IMR-90 (cell line): Measurements from ENCODE around the gene GATA5. TPM values are rescaled to one million over a fixed set of nuclear protein-coding genes. Genes with fewer than 3 reads are reported as not detected.

ENCODE experiments used
- ATAC-seq: fragments of 200-7000 bp; cut with Tn5 transposase; 2 replicates; pipeline ENCODE4 v1.9.1; 2020; ENCODE audit warnings: low read depth, mild to moderate bottlenecking, moderate library complexity
- BruUV-seq: library from RNA; stranded (reverse); fragments of 400-500 nt; replicated peaks from 2 replicates; lab custom pipeline; 2021; lab: Mats Ljungman, UMichigan
- CTCF ChIA-PET: fragments of 300-600 bp; formaldehyde crosslinking; extraction: SDS; loops from one replicate; lab custom pipeline; 2021; ENCODE audit warnings: antibody characterized with exemption; lab: Yijun Ruan, JAX
- POLR2A ChIA-PET: fragments of 300-600 bp; sonication (Branson Sonifier 250); formaldehyde crosslinking; loops from one replicate; lab custom pipeline; 2022; ENCODE audit warnings: antibody characterized with exemption; ENCODE audit not compliant: unreplicated experiment; lab: Charles Lee
- DNase-seq: peaks from one replicate; pipeline ENCODE4 v3.0.0; 2013
- H2AFZ ChIP-seq: replicated peaks from 2 replicates; pipeline ENCODE3; 2013; ENCODE audit warnings: low read length, mild to moderate bottlenecking; ENCODE audit not compliant: poor library complexity
- H2AK5ac ChIP-seq: 2 replicates; pipeline ENCODE4 v1.6.1; 2013; ENCODE audit warnings: low read depth, low read length, inconsistent platforms
- H2AK9ac ChIP-seq: replicated peaks from 2 replicates; pipeline ENCODE3; 2013; ENCODE audit warnings: mild to moderate bottlenecking, low read depth, low read length, moderate library complexity; ENCODE audit not compliant: poor library complexity
- H2BK120ac ChIP-seq: 2 replicates; pipeline ENCODE4 v1.6.1; 2013; ENCODE audit warnings: low read depth, low read length, inconsistent platforms
- H2BK15ac ChIP-seq: 3 replicates; pipeline ENCODE4 v1.6.1; 2013; ENCODE audit warnings: low read depth, low read length, inconsistent platforms
- H2BK20ac ChIP-seq: 2 replicates; pipeline ENCODE4 v1.6.1; 2013; ENCODE audit warnings: low read depth, mild to moderate bottlenecking, inconsistent platforms, low read length, moderate library complexity
- H2BK5ac ChIP-seq: 2 replicates; pipeline ENCODE4 v1.6.1; 2013; ENCODE audit warnings: mild to moderate bottlenecking, low read depth, low read length, inconsistent platforms; ENCODE audit not compliant: poor library complexity, severe bottlenecking
- H3K14ac ChIP-seq: replicated peaks from 2 replicates; pipeline ENCODE4 v1.6.1; 2013; ENCODE audit warnings: low read depth, low read length, inconsistent platforms
- H3K18ac ChIP-seq: 2 replicates; pipeline ENCODE4 v1.6.1; 2013; ENCODE audit warnings: low read depth, low read length, control low read depth
- H3K23ac ChIP-seq: 2 replicates; pipeline ENCODE4 v1.6.1; 2013; ENCODE audit warnings: low read depth, low read length, inconsistent platforms
- H3K27ac ChIP-seq: 2 replicates; pipeline ENCODE4 v1.5.1; 2013; ENCODE audit warnings: mild to moderate bottlenecking, control low read depth, low read length; ENCODE audit not compliant: insufficient read depth
- H3K27me3 ChIP-seq: 2 replicates; pipeline ENCODE4 v1.6.1; 2013; ENCODE audit warnings: low read length; ENCODE audit not compliant: control insufficient read depth, insufficient read depth
- H3K36me3 ChIP-seq: 2 replicates; pipeline ENCODE4 v1.6.1; 2013; ENCODE audit warnings: low read length, mixed read lengths; ENCODE audit not compliant: control insufficient read depth, insufficient read depth
- H3K4ac ChIP-seq: 2 replicates; pipeline ENCODE4 v1.6.1; 2013; ENCODE audit warnings: low read depth, low read length, inconsistent platforms
- H3K4me1 ChIP-seq: 2 replicates; pipeline ENCODE4 v1.6.1; 2013; ENCODE audit warnings: low read length, mixed read lengths; ENCODE audit not compliant: control insufficient read depth, insufficient read depth
- H3K4me2 ChIP-seq: 2 replicates; pipeline ENCODE4 v1.6.1; 2013; ENCODE audit warnings: low read depth, mild to moderate bottlenecking, control low read depth, low read length, moderate library complexity
- H3K4me3 ChIP-seq: 2 replicates; pipeline ENCODE4 v1.5.1; 2013; ENCODE audit warnings: low read depth, mild to moderate bottlenecking, control low read depth, low read length, moderate library complexity; ENCODE audit not compliant: insufficient read depth
- H3K56ac ChIP-seq: 2 replicates; pipeline ENCODE4 v1.6.1; 2013; ENCODE audit warnings: low read length, inconsistent platforms; ENCODE audit not compliant: insufficient read depth; ENCODE audit errors: extremely low read depth
- H3K79me1 ChIP-seq, 2 experiments: 2 replicates each; pipeline ENCODE4 v1.6.1; 2013; ENCODE audit warnings: low read length in 2 of 2, inconsistent platforms in 1 of 2, low read depth in 1 of 2
- H3K9ac ChIP-seq: 2 replicates; pipeline ENCODE4 v1.6.1; 2013; ENCODE audit warnings: low read depth, low read length, control low read depth
- H3K9me1 ChIP-seq: 2 replicates; pipeline ENCODE4 v1.6.1; 2013; ENCODE audit warnings: low read length, inconsistent platforms; ENCODE audit not compliant: insufficient read depth
- H3K9me3 ChIP-seq: 2 replicates; pipeline ENCODE4 v1.6.1; 2013; ENCODE audit warnings: low read length; ENCODE audit not compliant: control insufficient read depth, insufficient read depth
- H4K20me1 ChIP-seq: 2 replicates; pipeline ENCODE4 v1.6.1; 2013; ENCODE audit warnings: low read length, inconsistent platforms; ENCODE audit not compliant: insufficient read depth
- H4K5ac ChIP-seq: 2 replicates; pipeline ENCODE4 v1.6.1; 2013; ENCODE audit warnings: mild to moderate bottlenecking, low read depth, low read length, control low read depth
- H4K8ac ChIP-seq, 2 experiments: 2 replicates each; pipeline ENCODE4 v1.6.1; 2013; ENCODE audit warnings: low read depth in 2 of 2, low read length in 2 of 2, control low read depth in 1 of 2, inconsistent platforms in 1 of 2
- H4K91ac ChIP-seq: 2 replicates; pipeline ENCODE4 v1.6.1; 2013; ENCODE audit warnings: low read depth, low read length, inconsistent platforms; ENCODE audit not compliant: insufficient read depth
- BHLHE40 ChIP-seq: fragments of 150-350 bp; IDR thresholded peaks from 2 replicates; pipeline ENCODE4 v1.6.1; 2016; ENCODE audit warnings: mild to moderate bottlenecking, low read depth, low read length
- CEBPB ChIP-seq: IDR thresholded peaks from 2 replicates; pipeline ENCODE4 v1.6.1; 2012; ENCODE audit warnings: low read depth, low read length, improper control_type of control experiment
- CHD1 ChIP-seq: IDR thresholded peaks from 2 replicates; pipeline ENCODE4 v1.6.1; 2012; ENCODE audit warnings: low read depth, low read length, improper control_type of control experiment
- CTCF ChIP-seq: conservative IDR thresholded peaks from 2 replicates; pipeline ENCODE4 v1.5.1; 2012; ENCODE audit warnings: mild to moderate bottlenecking, low read depth, low read length, improper control_type of control experiment
- ELK1 ChIP-seq: fragments of 150-350 bp; IDR thresholded peaks from 2 replicates; pipeline ENCODE4 v1.6.1; 2016; ENCODE audit warnings: low read depth, mild to moderate bottlenecking, low read length, moderate library complexity, borderline replicate concordance
- FOS ChIP-seq: fragments of 150-350 bp; IDR thresholded peaks from 2 replicates; pipeline ENCODE4 v1.6.1; 2016; ENCODE audit warnings: low read depth, low read length
- MAFK ChIP-seq: IDR thresholded peaks from 2 replicates; pipeline ENCODE4 v1.6.1; 2012; ENCODE audit warnings: low read depth, low read length, improper control_type of control experiment
- MAZ ChIP-seq: IDR thresholded peaks from 2 replicates; pipeline ENCODE4 v1.6.1; 2012; ENCODE audit warnings: low read depth, mild to moderate bottlenecking, low read length, improper control_type of control experiment, moderate library complexity, borderline replicate concordance
- MXI1 ChIP-seq: IDR thresholded peaks from 2 replicates; pipeline ENCODE4 v1.6.1; 2012; ENCODE audit warnings: low read depth, mild to moderate bottlenecking, low read length, moderate library complexity, borderline replicate concordance
- NFE2L2 ChIP-seq: fragments of 150-350 bp; IDR thresholded peaks from 2 replicates; pipeline ENCODE4 v1.6.1; 2016; ENCODE audit warnings: low read depth, mild to moderate bottlenecking, low read length
- POLR2A ChIP-seq: IDR thresholded peaks from 2 replicates; pipeline ENCODE4 v1.6.1; 2012; ENCODE audit warnings: mild to moderate bottlenecking, low read depth, low read length
- RAD21 ChIP-seq: IDR thresholded peaks from 2 replicates; pipeline ENCODE4 v1.6.1; 2012; ENCODE audit warnings: low read length, improper control_type of control experiment
- RCOR1 ChIP-seq: IDR thresholded peaks from 2 replicates; pipeline ENCODE4 v1.6.1; 2012; ENCODE audit warnings: mild to moderate bottlenecking, low read length, improper control_type of control experiment; ENCODE audit not compliant: insufficient replicate concordance
- RFX5 ChIP-seq: IDR thresholded peaks from 2 replicates; pipeline ENCODE4 v1.8.0; 2012; ENCODE audit warnings: low read depth, mild to moderate bottlenecking, low read length, moderate library complexity
- SMC3 ChIP-seq: fragments of 150-350 bp; IDR thresholded peaks from 2 replicates; pipeline ENCODE4 v1.6.1; 2016; ENCODE audit warnings: low read depth, mild to moderate bottlenecking, antibody characterized with exemption, low read length, moderate library complexity
- USF2 ChIP-seq: fragments of 150-350 bp; IDR thresholded peaks from 2 replicates; pipeline ENCODE4 v1.6.1; 2017; ENCODE audit warnings: mild to moderate bottlenecking, antibody characterized with exemption, low read length, low read depth
- WGBS, 2 experiments: methylation state at CpG; one replicate each; pipeline versions ENCODE4 v1.1.5 to v1.1.7; 2013; ENCODE audit warnings: missing lambda C conversion rate in 2 of 2; ENCODE audit not compliant: insufficient read length in 1 of 2; ENCODE audit errors: extremely low coverage in 2 of 2; 5-methylcytosine and 5-hydroxymethylcytosine counted together
- dilution Hi-C: fragments of 300-500 bp; cut with HindIII; formaldehyde crosslinking; loops from one replicate; pipeline ENCODE4 v1.14.3; 2018; ENCODE audit warnings: low sequenced_read_pairs; ENCODE audit not compliant: unreplicated experiment
- in situ Hi-C: fragments of 300-500 bp; cut with MboI; formaldehyde crosslinking; loops from 3 replicates; pipeline ENCODE4 v1.14.3; 2019; ENCODE audit warnings: low sequenced_read_pairs, inconsistent platforms, mixed read lengths
- intact Hi-C: fragments of 100-400 bp; cut with micrococcal nuclease; formaldehyde crosslinking; loops from 2 replicates; pipeline ENCODE4 v1.10.0; 2022
- polyA plus RNA-seq, 3 experiments: library from polyadenylated mRNA; depleted of rRNA; stranded (reverse); fragments of >200 nt; gene quantifications; 2 replicates each; pipeline ENCODE4 v1.2.3, GENCODE V29; 2012; ENCODE audit warnings: low replicate concordance in 1 of 3
- total RNA-seq: library from RNA; depleted of rRNA; stranded (reverse); fragments of >200 nt; gene quantifications from 2 replicates; pipeline ENCODE4 v1.2.3, GENCODE V29; 2012

The GATA5 gene
- total and polyA plus RNA-seq, 2 of the 4 experiments (the other 2 are of a cell fraction) = not detected

- H3K9me1 ChIP-seq = no peaks in the 10 kb centered on the region; the same call in 1 of the 2 replicates
- dilution Hi-C loops = no loop called here
These were observed 37.9 kb downstream of the GATA5 start for GRCh38 chr20:62437927-62438326.

More at GRCh38 chr20:62437927-62438326, 37.9 kb downstream of the GATA5 start:
- intact Hi-C loops = no loop called here
- Histone ChIP-seq H2BK20ac (no peak overlapping the region), H3K14ac (no peak overlapping the region), H2BK15ac (no peak overlapping the region), H3K79me1 (no peaks in the 10 kb centered on the region), H3K4me3 (no peak overlapping the region), H3K36me3 (no peaks in the 10 kb centered on the region), H3K4me1 (peaks cover 8% of the 10 kb centered on the region; the same call in 1 of the 2 replicates), H3K27ac (no peak overlapping the region), H4K8ac (no peak overlapping the region), H2BK5ac (no peak overlapping the region), H3K23ac (no peak overlapping the region), H4K91ac (0 out of 2 replicates have a peak overlapping the region, but pooled peaks have one; percentile 41), H3K9ac (no peak overlapping the region), H2AK5ac (no peak overlapping the region), H3K18ac (no peak overlapping the region; the same call in 1 of the 2 replicates), H3K56ac (no peak overlapping the region), H4K5ac (no peak overlapping the region), H3K4ac (peak overlapping the region; percentile 43; the same call in 1 of the 2 replicates), H2AFZ (peak overlapping the region; percentile 56), H3K9me3 (peaks cover 7% of the 10 kb centered on the region), H3K4me2 (peak overlapping the region; percentile 36; the same call in 1 of the 2 replicates), H4K20me1 (no peaks in the 10 kb centered on the region), H3K27me3 (peaks cover 75% of the 10 kb centered on the region), H2AK9ac (no peak overlapping the region), H2BK120ac (no peak overlapping the region)
- BruUV-seq = no TSS peak
- TF ChIP-seq MXI1 (no peak), CTCF (no peak), CHD1 (no peak), BHLHE40 (no peak), ELK1 (no peak), RCOR1 (no peak), MAZ (no peak), POLR2A (no peak), SMC3 (no peak), USF2 (no peak), RFX5 (no peak), RAD21 (no peak), MAFK (no peak), FOS (no peak), CEBPB (no peak), NFE2L2 (no peak)
- ChIA-PET CTCF (no interaction called here), POLR2A (no interaction called here)
- ATAC-seq (peak; percentile 76), DNase-seq (no peak)
- 16% methylated on average over 7 of the region's 24 CpGs; no CpG with 5 or more reads in 1 of the 2 experiments for WGBS, 2 experiments
- in situ Hi-C loops = no loop called here
